Progenitor cell of endocrine pancreas (in vitro differentiated cells): ENCODE data around the gene TRIM21. TPM values are rescaled to one million over a fixed set of nuclear protein-coding genes. Genes with fewer than 3 reads are reported as not detected.
"Not testable (repeated sequence)": the region's sequence is repeated elsewhere in the genome, so short reads cannot be mapped to it uniquely, and the experiment has no call there.

Source experiments
- DNase-seq: peaks from one replicate; pipeline ENCODE4 v3.0.0; 2021; ENCODE audit warnings: low spot score; ENCODE audit not compliant: unreplicated experiment
- H3K27ac Mint-ChIP-seq: 2 replicates; pipeline ENCODE4 v1.8.0; 2021; ENCODE audit warnings: mild to moderate bottlenecking, moderate library complexity, mixed read lengths
- H3K27me3 Mint-ChIP-seq: 2 replicates; pipeline ENCODE4 v1.8.0; 2021; ENCODE audit warnings: mixed read lengths
- H3K36me3 Mint-ChIP-seq: 2 replicates; pipeline ENCODE4 v1.8.0; 2022; ENCODE audit warnings: mixed read lengths; ENCODE audit not compliant: insufficient read depth
- H3K4me1 Mint-ChIP-seq: 2 replicates; pipeline ENCODE4 v1.8.0; 2021; ENCODE audit warnings: low read depth, mixed read lengths
- H3K4me3 Mint-ChIP-seq: 2 replicates; pipeline ENCODE4 v1.8.0; 2021; ENCODE audit warnings: low read depth, mild to moderate bottlenecking, moderate library complexity, mixed read lengths
- H3K9me3 Mint-ChIP-seq: 2 replicates; pipeline ENCODE4 v1.8.0; 2021; ENCODE audit warnings: low read depth, mixed read lengths
- total RNA-seq: library from RNA; stranded (reverse); gene quantifications from 2 replicates; pipeline ENCODE4 v1.2.1, GENCODE V29; 2021
- TF ChIP-seq, protein P1 (sequence below): fragments of 200-600 bp; sonication (generic); IDR thresholded peaks from one replicate; pipeline ENCODE4 v1.5.0; 2021; ENCODE audit warnings: antibody characterized with exemption, mild to moderate bottlenecking; ENCODE audit not compliant: unreplicated experiment

The TRIM21 gene
- total RNA-seq, 1 donor from 2014 or later: 11.9 TPM

DNA sequence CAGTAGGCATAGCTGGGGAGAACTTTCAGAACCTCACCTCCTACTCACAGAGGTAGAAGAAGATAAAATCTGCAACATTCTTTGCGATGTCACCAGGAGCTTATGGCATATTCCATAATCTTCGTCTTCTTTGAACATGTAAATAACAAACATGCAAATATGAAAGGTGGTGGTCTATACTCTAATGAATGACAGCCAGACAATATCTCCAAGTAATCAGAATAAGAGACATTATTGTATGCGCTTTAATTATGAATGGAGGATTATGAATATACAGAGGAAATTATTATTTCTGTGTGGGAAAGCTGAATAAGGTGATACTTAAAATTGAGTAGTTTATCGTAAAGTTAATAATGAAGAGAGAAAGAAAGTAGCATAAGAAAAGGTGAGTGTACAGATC, 25.2 kb downstream of the TRIM21 start, which contains the start of gene OR52B4:
Gene OR52B4, minus strand, starts transcription at position 101 of the 400 bp plus-strand sequence. Its CDS starts 91 bp downstream, at position 10.
- no peaks in the 10 kb centered on the region for H3K36me3 Mint-ChIP-seq
- TF ChIP-seq, protein P1, sequence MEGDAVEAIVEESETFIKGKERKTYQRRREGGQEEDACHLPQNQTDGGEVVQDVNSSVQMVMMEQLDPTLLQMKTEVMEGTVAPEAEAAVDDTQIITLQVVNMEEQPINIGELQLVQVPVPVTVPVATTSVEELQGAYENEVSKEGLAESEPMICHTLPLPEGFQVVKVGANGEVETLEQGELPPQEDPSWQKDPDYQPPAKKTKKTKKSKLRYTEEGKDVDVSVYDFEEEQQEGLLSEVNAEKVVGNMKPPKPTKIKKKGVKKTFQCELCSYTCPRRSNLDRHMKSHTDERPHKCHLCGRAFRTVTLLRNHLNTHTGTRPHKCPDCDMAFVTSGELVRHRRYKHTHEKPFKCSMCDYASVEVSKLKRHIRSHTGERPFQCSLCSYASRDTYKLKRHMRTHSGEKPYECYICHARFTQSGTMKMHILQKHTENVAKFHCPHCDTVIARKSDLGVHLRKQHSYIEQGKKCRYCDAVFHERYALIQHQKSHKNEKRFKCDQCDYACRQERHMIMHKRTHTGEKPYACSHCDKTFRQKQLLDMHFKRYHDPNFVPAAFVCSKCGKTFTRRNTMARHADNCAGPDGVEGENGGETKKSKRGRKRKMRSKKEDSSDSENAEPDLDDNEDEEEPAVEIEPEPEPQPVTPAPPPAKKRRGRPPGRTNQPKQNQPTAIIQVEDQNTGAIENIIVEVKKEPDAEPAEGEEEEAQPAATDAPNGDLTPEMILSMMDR: no peak
- H3K4me3 Mint-ChIP-seq: no peak within 1 kb of the TSS
- DNase-seq: no peak
- H3K27me3 Mint-ChIP-seq: peaks cover 8% of the 10 kb centered on the region
- H3K27ac Mint-ChIP-seq: no peak within 1 kb of the TSS
- no peaks in the 10 kb centered on the region for H3K4me1 Mint-ChIP-seq
- peaks cover 6% of the 10 kb centered on the region for H3K9me3 Mint-ChIP-seq

DNA sequence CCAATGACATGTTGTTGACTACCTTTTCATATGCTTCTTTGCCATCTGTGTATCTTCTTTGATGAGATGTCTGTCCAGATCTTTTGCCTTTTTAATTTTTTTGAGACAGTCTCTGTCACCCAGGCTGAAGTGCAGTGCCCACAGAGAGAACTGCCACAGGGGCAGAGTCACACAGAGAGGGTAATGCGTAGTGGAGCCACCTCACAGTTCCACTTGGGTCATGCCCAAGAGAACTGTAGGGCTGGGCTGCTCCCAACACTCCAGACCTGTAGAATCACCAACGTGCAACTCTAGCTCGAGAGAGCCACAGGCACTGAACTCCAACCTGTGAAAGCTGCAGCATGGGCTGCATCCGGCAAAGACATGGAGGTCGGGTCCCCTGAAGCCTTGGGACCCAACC, 45.4 kb downstream of the TRIM21 start:
- H3K4me1 Mint-ChIP-seq, H3K9me3 Mint-ChIP-seq, H3K27ac Mint-ChIP-seq, H3K36me3 Mint-ChIP-seq, DNase-seq, H3K4me3 Mint-ChIP-seq, H3K27me3 Mint-ChIP-seq: not testable (repeated sequence)

DNA sequence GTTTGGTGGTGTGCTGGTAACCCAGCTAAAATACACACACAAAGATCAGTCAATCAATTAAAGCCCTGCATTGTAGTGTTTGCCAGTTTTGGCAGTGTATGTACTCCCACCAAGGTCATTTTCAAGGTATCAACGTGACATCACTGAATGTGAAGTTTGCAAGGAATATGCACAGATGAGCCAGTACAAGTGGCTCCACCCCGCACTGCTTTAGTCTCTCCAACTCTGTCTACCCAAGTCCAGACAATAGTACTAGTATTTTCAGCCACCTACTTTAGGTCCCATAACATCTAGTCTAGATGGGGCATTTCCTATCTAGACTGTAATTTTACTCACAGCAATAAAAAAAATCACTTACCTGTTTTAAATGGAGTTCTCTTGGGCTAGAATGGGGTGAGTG, 48.1 kb downstream of the TRIM21 start:
- not testable (repeated sequence) for H3K9me3 Mint-ChIP-seq, H3K36me3 Mint-ChIP-seq, H3K27me3 Mint-ChIP-seq, H3K27ac Mint-ChIP-seq, H3K4me3 Mint-ChIP-seq, H3K4me1 Mint-ChIP-seq, DNase-seq

Other genes with a start within 250 kb of the TRIM21 start
- not detected in 2 replicates for gene OR52B4, start 25.3 kb downstream of the TRIM21 start, total RNA-seq
- gene OR52K2, start 55.6 kb upstream of the TRIM21 start, total RNA-seq: not detected in 2 replicates
- not detected in 2 replicates for gene OR52K1, start 88.9 kb upstream of the TRIM21 start, total RNA-seq
- not detected in 2 replicates for gene OR52M1, start 151.5 kb upstream of the TRIM21 start, total RNA-seq
- gene OR52I2, start 188.0 kb upstream of the TRIM21 start, total RNA-seq: not detected in 2 replicates
- gene OR52I1, start 200.3 kb upstream of the TRIM21 start, total RNA-seq: not detected in 2 replicates
- gene TRIM68, start 214.5 kb upstream of the TRIM21 start, total RNA-seq: 18.1 and 18.7 TPM in 2 replicates
- not detected in 2 replicates for gene OR51D1, start 243.8 kb upstream of the TRIM21 start, total RNA-seq